Stomach (tissue), 4 donors: Measurements from ENCODE around the gene LOXHD1.

Experiments used
- POLR2A ChIP-seq, 4 donors: fragments of 450-650 bp; IDR thresholded peaks; one replicate each; pipeline ENCODE4 v1.6.1; 2016; ENCODE audit warnings: antibody characterized with exemption in 4 of 4, control low read depth in 2 of 4, mild to moderate bottlenecking in 1 of 4, moderate library complexity in 1 of 4
- TF ChIP-seq, protein P1 (sequence below), 7 experiments: fragments of 450-650 bp in 4 of 7; fragments of 200-600 bp in 3 of 7; sonication (generic) in 3 of 7; IDR thresholded peaks; one replicate each; pipeline ENCODE4 v1.5.1; 2016 to 2019; ENCODE audit warnings: antibody characterized with exemption in 7 of 7, control low read depth in 2 of 7, mild to moderate bottlenecking in 1 of 7

DNA sequence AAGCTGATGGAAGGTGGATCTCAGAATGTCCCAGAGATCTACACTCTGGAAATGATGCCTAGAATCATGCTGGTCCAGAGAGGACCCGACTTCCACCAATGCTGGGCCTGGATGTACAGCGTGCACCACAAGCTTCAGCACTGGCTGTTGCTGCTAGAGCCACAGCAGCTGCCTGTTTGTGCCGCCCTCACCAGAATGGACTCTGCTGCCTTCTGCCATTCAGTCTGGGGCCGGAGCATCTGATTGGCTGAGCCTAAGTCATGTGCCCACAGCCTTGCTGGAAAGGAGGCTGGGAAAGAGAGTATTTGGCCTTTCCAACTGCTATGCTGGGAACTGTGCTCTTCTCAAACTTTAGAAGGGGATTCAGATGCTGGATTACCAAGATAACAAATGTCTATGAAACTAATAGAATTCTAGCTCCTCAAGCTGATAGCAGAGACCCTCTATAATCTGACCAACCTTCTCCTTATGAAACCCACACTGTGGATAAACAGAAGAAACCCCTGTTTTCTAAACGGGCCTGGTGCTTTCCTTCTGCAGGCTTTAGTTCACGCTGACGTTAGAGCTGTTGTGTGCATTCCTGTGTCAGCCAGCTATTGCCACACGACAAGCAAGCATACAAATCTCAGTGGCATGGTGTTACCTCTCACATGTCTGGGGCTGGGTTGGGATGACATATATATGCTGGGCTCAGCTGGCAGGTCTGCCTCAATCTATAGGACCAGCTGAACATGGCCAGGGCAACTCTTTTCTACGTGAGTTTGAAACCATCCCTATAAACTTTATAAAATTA, 4.1 kb upstream of the LOXHD1 start:
- TF ChIP-seq, protein P1, sequence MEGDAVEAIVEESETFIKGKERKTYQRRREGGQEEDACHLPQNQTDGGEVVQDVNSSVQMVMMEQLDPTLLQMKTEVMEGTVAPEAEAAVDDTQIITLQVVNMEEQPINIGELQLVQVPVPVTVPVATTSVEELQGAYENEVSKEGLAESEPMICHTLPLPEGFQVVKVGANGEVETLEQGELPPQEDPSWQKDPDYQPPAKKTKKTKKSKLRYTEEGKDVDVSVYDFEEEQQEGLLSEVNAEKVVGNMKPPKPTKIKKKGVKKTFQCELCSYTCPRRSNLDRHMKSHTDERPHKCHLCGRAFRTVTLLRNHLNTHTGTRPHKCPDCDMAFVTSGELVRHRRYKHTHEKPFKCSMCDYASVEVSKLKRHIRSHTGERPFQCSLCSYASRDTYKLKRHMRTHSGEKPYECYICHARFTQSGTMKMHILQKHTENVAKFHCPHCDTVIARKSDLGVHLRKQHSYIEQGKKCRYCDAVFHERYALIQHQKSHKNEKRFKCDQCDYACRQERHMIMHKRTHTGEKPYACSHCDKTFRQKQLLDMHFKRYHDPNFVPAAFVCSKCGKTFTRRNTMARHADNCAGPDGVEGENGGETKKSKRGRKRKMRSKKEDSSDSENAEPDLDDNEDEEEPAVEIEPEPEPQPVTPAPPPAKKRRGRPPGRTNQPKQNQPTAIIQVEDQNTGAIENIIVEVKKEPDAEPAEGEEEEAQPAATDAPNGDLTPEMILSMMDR (IDR thresholded peaks at IDR 0.05), result no peak
- TF ChIP-seq POLR2A (IDR thresholded peaks at IDR 0.05), result no peak
